Breast epithelium (tissue), 3 donors: ENCODE results near the gene PDGFA.

Experiments
- POLR2A ChIP-seq: fragments of 450-650 bp; IDR thresholded peaks from one replicate; pipeline ENCODE4 v1.6.1; 2016; ENCODE audit warnings: antibody characterized with exemption, mild to moderate bottlenecking, moderate library complexity
- TF ChIP-seq, protein P1 (sequence below), 3 donors: fragments of 450-650 bp; IDR thresholded peaks; one replicate each; pipeline ENCODE4 v1.5.1; 2016 to 2017; ENCODE audit warnings: antibody characterized with exemption in 3 of 3, mild to moderate bottlenecking in 3 of 3, moderate library complexity in 3 of 3

- TF ChIP-seq, protein P1, sequence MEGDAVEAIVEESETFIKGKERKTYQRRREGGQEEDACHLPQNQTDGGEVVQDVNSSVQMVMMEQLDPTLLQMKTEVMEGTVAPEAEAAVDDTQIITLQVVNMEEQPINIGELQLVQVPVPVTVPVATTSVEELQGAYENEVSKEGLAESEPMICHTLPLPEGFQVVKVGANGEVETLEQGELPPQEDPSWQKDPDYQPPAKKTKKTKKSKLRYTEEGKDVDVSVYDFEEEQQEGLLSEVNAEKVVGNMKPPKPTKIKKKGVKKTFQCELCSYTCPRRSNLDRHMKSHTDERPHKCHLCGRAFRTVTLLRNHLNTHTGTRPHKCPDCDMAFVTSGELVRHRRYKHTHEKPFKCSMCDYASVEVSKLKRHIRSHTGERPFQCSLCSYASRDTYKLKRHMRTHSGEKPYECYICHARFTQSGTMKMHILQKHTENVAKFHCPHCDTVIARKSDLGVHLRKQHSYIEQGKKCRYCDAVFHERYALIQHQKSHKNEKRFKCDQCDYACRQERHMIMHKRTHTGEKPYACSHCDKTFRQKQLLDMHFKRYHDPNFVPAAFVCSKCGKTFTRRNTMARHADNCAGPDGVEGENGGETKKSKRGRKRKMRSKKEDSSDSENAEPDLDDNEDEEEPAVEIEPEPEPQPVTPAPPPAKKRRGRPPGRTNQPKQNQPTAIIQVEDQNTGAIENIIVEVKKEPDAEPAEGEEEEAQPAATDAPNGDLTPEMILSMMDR (IDR thresholded peaks at IDR 0.05), result no peak
- TF ChIP-seq POLR2A, result no peak
Measured at GRCh38 chr7:491292-491957, 28.2 kb downstream of the PDGFA start.
